OCI-LY7 (cell line): ENCODE measurements around the gene SPNS1.

Experiments
- CTCF ChIP-seq: fragments of 200-600 bp; sonication (generic); conservative IDR thresholded peaks from 2 replicates; pipeline ENCODE4 v1.5.1; 2014; ENCODE audit warnings: mild to moderate bottlenecking, antibody characterized with exemption, low read length, moderate library complexity, mixed read lengths
- EZH2phosphoT487 ChIP-seq: fragments of 200-600 bp; sonication (generic); IDR thresholded peaks from 2 replicates; pipeline ENCODE4 v1.6.1; 2018; ENCODE audit warnings: low read depth, borderline replicate concordance, mild to moderate bottlenecking, mixed run types, antibody characterized with exemption, low read length, moderate library complexity, mixed read lengths

GRCh38 chr16:28983644-28984043, 9.1 kb downstream of the SPNS1 start:
- TF ChIP-seq CTCF (no peak), EZH2phosphoT487 (no peak)
